Effector CD8-positive, alpha-beta T cell (primary cell): Measurements from ENCODE around the gene CLGN.
A peak's percentile ranks its signal among the peaks of the same experiment; 100 is the strongest.

Source experiments
- DNase-seq: peaks from one replicate; lab custom pipeline; 2025; lab: John Stamatoyannopoulos, UW

CLGN gene

GRCh38 chr4:140382732-140383131 lies 44.7 kb downstream of the CLGN start:
- no peak for DNase-seq

DNA sequence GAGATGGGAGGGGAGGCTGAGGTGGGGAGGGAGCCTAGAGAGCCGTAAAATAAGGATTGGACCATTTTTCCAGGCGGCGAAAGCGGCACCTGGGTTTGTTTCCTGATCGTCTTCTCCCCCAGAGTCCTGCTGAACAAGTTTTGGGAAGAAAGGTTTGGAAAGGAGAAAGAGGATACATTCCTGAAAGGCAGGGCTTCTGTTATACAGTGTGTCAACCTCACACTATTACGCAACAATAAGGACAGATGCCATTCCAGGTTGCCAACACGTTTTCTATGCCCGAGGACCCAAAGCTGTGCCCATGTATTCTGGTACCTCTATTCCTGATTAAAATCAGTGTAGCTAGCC lies 53.3 kb downstream of the CLGN start:
- DNase-seq: no peak

GRCh38 chr4:140373328-140374129 lies 53.9 kb downstream of the CLGN start, which contains the start of gene SCOC:
Gene SCOC (plus strand): TSS chr4:140373646. CDS start chr4:140379171, 5,525 bp downstream.
- DNase-seq: peak; percentile 98

DNA sequence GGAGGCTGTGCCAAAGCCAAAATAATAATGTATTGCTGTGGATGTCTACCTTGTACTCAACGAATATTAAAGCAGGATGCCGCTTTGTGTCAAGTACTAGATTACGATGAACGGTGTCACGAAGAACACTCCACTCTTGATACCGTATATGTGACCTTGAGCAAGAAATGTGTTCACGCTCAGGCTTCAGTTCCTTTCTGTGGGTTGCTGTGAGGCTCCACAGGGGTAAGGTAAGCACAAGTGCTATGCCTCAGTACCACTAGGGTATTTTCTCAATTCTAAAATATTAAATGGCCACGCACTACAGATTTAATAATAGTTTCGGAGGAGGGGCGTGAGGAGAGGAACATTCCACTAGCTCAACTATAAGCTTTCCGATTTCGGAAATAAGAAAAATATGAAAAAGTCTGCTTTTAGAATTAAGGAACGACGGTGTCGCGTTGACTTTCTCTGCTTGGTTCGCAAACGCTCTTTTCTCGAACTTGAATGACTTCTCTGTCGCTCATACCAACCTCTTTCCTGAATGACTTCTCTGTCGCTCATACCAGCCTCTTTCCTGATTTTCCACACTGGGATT lies 54.6 kb downstream of the CLGN start:
- peak; percentile 1 for DNase-seq

DNA sequence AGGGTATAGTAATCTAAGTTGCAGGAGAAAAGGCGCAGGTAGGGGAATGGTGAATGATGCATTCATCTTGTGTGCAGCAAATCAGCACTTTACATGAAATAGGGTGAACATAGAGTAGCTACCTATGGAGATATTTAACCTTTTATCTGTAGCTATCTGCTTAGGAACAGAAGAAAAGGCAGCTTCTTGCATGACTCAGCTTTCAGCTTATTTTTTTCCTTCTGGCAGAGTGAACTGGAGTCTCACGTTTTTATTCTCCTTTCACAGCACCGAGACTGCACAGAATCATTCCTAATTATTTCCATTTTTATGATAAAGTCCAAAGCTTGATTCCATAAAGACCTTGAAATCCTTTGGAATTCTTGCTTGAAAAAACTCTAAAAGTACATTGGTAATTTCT lies 58.8 kb downstream of the CLGN start:
- DNase-seq: no peak

DNA sequence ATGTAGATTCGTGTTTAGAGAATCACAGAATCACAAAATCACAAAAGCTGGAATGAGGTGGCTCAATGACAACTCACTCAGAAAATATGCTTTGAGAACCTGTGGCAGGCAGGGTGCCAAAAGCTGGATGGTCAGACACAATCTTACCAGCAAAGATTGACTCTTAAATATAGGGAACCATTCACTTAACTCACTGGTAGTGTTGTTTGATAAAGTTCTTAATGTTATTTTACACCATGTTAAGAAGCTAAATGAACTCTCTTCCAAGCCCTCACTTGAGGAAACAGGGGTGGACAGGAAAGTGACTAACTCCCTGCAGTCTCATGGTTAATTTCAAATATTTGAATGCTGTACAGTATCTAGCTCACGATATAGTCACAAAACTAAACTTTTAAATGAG lies 59.7 kb downstream of the CLGN start:
- no peak for DNase-seq

- DNase-seq: no peak
These were observed 63.9 kb downstream of the CLGN start for GRCh38 chr4:140363558-140363957.

- no peak for DNase-seq
These were observed 64.4 kb downstream of the CLGN start for GRCh38 chr4:140363051-140363450.

DNA sequence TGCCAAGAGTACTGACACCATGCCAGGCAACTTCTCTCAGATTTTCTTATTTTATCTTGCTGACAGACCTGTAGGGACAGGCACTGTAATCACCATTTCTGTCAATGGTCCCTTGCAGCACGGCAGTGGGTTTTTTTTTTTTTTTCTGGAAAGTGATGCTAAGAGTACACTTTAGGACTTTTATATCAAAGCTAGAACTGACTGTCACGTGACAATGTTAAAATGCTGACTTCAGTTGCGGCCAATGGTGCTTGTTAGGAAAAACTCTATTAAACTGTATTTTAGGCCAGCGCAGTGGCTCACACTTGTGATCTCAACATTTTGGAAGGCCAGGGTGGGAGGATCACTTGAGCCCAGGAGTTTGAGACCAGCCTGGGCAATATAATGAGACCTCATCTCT lies 66.3 kb downstream of the CLGN start:
- DNase-seq: no peak

GRCh38 chr4:140359562-140360427 lies 67.7 kb downstream of the CLGN start:
- DNase-seq: peak; percentile 65

- no peak for DNase-seq
These were observed 69.2 kb downstream of the CLGN start for GRCh38 chr4:140358281-140358680.

DNA sequence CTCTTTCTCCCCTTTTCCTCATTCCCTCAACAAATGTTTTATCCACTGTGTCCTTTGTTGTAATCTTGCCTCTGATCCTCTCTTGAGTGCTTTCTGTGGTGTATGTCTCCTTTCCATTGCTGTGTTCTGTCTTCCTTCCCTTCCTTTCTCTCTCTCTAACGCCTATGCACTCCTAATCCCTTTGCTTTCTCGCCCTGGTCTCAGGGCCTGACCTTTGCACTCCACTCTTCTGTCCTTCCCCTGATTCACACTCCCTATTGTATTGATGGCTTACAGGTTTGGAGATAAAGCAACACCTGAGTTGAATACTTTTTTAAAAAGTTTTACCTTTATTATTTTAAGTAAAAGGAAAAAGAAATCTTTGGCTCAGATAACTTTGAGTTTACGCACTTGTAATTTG lies 69.6 kb downstream of the CLGN start:
- no peak for DNase-seq

- DNase-seq: no peak
These were observed 72.2 kb downstream of the CLGN start for GRCh38 chr4:140355288-140355687.

DNA sequence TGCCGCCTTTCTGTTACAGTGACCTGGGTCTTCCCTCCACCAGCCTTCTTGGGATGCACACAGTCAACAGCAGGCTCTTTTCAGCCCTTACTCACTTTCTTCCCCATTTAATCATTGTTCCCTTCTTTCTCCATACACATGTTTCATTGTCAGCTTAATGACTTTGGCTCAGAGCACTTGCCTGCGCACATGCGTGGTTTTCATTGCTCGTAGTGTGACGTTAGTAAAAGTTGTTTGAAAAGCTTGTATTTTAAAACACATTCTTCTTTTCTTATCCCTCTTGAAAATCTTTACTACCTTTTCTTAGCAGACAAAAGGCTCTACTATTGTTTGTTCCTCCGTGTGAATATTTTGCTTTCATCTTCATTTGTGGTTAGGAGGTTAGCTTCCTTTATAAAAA lies 73.7 kb downstream of the CLGN start:
- no peak for DNase-seq

DNA sequence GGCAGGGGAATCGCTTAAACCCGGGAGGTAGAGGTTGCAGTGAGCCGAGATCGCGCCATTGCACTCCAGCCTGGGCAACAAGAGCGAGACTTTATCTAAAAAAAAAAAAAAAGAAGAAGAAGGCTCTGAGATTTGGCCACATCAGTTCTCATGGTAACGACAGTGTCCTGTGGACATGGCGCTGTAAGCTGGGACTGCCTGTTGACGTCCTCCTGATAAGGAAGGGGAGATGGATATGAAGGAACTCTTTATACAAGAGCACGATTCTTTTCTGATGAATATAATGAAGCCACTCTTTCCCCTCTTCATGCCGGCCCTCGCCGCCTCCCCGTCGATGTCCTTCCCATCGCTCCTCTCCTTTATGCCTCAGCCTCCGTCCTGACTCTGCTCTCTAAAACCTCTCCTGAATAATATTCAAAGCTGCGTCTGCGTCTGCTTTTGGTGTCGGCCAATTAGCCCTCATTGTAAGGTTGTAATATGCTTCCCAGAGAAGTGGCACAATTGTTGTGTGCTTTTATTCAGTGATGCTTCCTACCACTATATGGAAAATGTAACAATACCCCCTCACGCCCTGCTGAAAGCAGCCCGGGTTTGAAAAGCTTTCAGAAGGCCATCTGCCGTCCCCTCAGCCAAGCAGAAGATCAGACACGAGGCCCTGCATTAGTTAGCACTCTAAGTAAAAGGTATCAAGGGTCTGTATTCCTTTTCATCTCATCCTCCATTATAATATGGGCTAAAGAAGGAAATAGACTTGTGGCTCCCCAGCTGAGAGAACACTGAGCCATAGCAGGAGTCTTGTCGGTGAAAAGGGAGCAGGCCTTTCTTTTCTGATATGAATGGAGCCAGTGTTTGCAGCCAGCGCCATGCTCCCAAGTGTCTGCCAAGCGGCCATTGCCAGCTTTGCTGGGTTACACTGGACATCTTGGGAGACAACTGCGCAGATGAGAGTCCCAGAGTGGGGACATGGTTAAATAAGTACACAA lies 76.1 kb downstream of the CLGN start:
- no peak for DNase-seq

DNA sequence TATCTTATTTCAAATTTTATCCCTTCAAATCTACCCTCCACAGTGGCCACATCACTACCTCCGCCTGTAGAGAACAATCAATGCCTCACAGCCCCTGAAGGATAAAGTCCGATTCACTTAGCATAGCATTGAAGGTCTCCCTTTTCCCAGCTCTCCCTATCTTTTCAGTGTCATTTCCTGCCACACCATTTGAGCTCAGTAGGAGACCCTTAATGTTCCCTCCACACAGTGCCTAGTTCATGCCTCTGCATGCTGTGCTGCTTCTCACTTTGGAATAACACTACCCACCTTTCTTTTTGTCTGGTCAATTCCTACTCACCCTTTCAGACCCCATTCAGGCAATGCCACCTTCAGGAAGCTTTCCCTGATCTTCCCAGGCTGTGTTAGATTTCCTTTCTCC lies 77.6 kb downstream of the CLGN start:
- no peak for DNase-seq

GRCh38 chr4:140346136-140346535 lies 81.3 kb downstream of the CLGN start:
- no peak for DNase-seq

DNA sequence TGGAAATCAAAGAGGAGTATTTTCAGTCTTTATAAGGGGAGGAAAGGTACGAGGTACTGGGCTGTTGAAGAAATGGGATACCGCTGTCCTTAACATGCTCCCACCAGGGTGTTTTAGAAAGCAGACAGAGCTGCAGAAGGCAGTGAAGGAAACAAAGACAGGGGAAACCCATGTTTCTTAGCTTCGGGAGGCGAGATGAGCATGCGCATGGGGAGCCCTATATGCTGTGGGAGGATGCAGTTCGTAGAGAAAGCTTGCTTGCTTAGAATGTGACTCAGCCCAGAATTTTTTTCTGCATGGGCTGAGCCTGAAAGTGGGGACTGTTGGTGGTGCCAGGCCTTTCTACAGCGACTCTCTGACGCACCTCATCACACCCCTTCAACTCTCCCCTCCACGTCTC lies 82.8 kb downstream of the CLGN start:
- no peak for DNase-seq

GRCh38 chr4:140344101-140344500 lies 83.3 kb downstream of the CLGN start:
- no peak for DNase-seq

DNA sequence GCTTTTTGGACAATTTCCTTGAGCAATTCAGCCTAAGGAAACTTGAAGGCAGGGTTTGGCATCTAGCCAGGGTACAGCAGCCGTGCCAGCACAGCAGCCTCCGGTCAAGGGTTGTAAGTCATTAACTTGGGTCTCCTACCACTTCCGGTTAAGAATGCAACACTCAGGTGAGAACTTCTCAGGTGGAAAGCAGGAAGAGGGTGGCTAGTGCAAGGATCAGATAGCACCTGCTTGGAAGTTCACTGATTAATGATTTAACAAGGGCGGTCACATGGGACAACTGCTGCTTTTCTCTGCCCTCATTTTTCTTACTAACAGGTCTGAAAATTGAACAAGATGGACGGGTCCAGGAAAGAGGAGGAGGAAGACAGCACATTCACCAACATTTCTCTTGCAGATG lies 84.1 kb downstream of the CLGN start:
- DNase-seq: no peak

GRCh38 chr4:140342620-140343019 lies 84.8 kb downstream of the CLGN start:
- no peak for DNase-seq
